ENCODE results near the gene HUS1B. TPM values are rescaled to one million over a fixed set of nuclear protein-coding genes. Genes with fewer than 3 reads are reported as not detected.

Gene HUS1B
- total and polyA plus RNA-seq, 9 of the 15 experiments (the other 6 are each of a cell fraction or from before 2014, with no cell fraction given) = 0.16 to 1.4 (median 0.38) TPM; not detected in 1

GRCh38 chr6:633611-634010 is 23.3 kb downstream of the HUS1B start:
- Histone ChIP-seq H4K20me1 (replicated peaks; ENCODE audit: control insufficient read depth, insufficient read depth, low read length) (no peaks in the 10 kb centered on the region), H3K9me3 (replicated peaks; ENCODE audit: control insufficient read depth, insufficient read depth, low read depth, low read length) (no peaks in the 10 kb centered on the region), H3K4me1 (replicated peaks in 1 of 2; ENCODE audit: control insufficient read depth in 2 of 2, insufficient read depth in 2 of 2, low read length in 2 of 2) (no peaks in the 10 kb centered on the region), H3K79me2 (ENCODE audit: control insufficient read depth, insufficient read depth, low read length) (no peaks in the 10 kb centered on the region), H3K9ac (ENCODE audit: insufficient read depth in 1 of 2, low read depth in 2 of 2, low read length in 2 of 2) (no peak overlapping the region), H2AFZ (ENCODE audit: low read depth, low read length) (no peak overlapping the region), H3K36me3 (ENCODE audit: control insufficient read depth, insufficient read depth, low read length) (no peaks in the 10 kb centered on the region), H3K9me1 (ENCODE audit: control insufficient read depth, insufficient read depth, low read length) (no peaks in the 10 kb centered on the region), H3K4me3 (no peak overlapping the region), H3K27ac (ENCODE audit: extremely low read depth, low read depth, low read length) (no peak overlapping the region), H3K4me2 (ENCODE audit: insufficient read depth, low read length) (no peak overlapping the region), H3K27me3 (ENCODE audit: control insufficient read depth in 2 of 2, insufficient read depth in 2 of 2, low read length in 2 of 2) (no peaks in the 10 kb centered on the region)
- intact Hi-C loops (cut with micrococcal nuclease) (no loop called here), in situ Hi-C loops (cut with MboI) (no loop called here)
- TF ChIP-seq, protein P1, sequence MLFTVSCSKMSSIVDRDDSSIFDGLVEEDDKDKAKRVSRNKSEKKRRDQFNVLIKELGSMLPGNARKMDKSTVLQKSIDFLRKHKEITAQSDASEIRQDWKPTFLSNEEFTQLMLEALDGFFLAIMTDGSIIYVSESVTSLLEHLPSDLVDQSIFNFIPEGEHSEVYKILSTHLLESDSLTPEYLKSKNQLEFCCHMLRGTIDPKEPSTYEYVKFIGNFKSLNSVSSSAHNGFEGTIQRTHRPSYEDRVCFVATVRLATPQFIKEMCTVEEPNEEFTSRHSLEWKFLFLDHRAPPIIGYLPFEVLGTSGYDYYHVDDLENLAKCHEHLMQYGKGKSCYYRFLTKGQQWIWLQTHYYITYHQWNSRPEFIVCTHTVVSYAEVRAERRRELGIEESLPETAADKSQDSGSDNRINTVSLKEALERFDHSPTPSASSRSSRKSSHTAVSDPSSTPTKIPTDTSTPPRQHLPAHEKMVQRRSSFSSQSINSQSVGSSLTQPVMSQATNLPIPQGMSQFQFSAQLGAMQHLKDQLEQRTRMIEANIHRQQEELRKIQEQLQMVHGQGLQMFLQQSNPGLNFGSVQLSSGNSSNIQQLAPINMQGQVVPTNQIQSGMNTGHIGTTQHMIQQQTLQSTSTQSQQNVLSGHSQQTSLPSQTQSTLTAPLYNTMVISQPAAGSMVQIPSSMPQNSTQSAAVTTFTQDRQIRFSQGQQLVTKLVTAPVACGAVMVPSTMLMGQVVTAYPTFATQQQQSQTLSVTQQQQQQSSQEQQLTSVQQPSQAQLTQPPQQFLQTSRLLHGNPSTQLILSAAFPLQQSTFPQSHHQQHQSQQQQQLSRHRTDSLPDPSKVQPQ (CRISPR knock-in tag; IDR thresholded peaks at IDR 0.05; ENCODE audit: borderline replicate concordance) = no peak
- TF ChIP-seq MED1 (CRISPR knock-in tag; IDR thresholded peaks at IDR 0.05; ENCODE audit: borderline replicate concordance) = no peak
- no peak for TF ChIP-seq ZFP1 (CRISPR knock-in tag; IDR thresholded peaks at IDR 0.05)
- no TSS peak for BruUV-seq (replicated peaks)
- ChIA-PET POLR2A (no interaction called here), CTCF (ENCODE audit: low intra/inter-chr PET ratio) (no interaction called here)
- no peak for DNase-seq (ENCODE audit: extremely low read depth in 1 of 4, low spot score in 3 of 4)
- WGBS (ENCODE audit: insufficient coverage, low coverage, missing lambda C conversion rate) = 76% methylated on average over 1 of the region's 1 CpG
- no peak for ATAC-seq
- no peak for FAIRE-seq

- Histone ChIP-seq H3K4me1 (replicated peaks in 1 of 2; ENCODE audit: control insufficient read depth in 2 of 2, insufficient read depth in 2 of 2, low read length in 2 of 2) (peaks cover 5 to 6% of the 10 kb centered on the region in 2 experiments; a peak in 2 of 5 replicates), H3K79me2 (ENCODE audit: control insufficient read depth, insufficient read depth, low read length) (no peaks in the 10 kb centered on the region), H3K36me3 (ENCODE audit: control insufficient read depth, insufficient read depth, low read length) (no peaks in the 10 kb centered on the region; the same call in 2 of the 3 replicates), H3K27ac (ENCODE audit: extremely low read depth, low read depth, low read length) (no peak overlapping the region), H4K20me1 (replicated peaks; ENCODE audit: control insufficient read depth, insufficient read depth, low read length) (no peaks in the 10 kb centered on the region), H3K9me1 (ENCODE audit: control insufficient read depth, insufficient read depth, low read length) (no peaks in the 10 kb centered on the region), H3K27me3 (ENCODE audit: control insufficient read depth in 2 of 2, insufficient read depth in 2 of 2, low read length in 2 of 2) (no peaks in the 10 kb centered on the region), H3K4me2 (ENCODE audit: insufficient read depth, low read length) (no peak overlapping the region), H3K9me3 (replicated peaks; ENCODE audit: control insufficient read depth, insufficient read depth, low read depth, low read length) (no peaks in the 10 kb centered on the region), H3K9ac (ENCODE audit: insufficient read depth in 1 of 2, low read depth in 2 of 2, low read length in 2 of 2) (no peak overlapping the region), H2AFZ (ENCODE audit: low read depth, low read length) (no peak overlapping the region), H3K4me3 (no peak overlapping the region)
- ChIA-PET CTCF (ENCODE audit: low intra/inter-chr PET ratio) (no interaction called here), POLR2A (no interaction called here)
- in situ Hi-C loops (cut with MboI) (no loop called here), intact Hi-C loops (cut with micrococcal nuclease) (no loop called here)
- WGBS (ENCODE audit: insufficient coverage, low coverage, missing lambda C conversion rate) = 22% methylated on average over 3 of the region's 3 CpGs
- BruUV-seq (replicated peaks) = no TSS peak
- DNase-seq (ENCODE audit: extremely low read depth in 1 of 4, low spot score in 3 of 4) = no peak
- no peak for FAIRE-seq
- TF ChIP-seq ATF7 (IDR thresholded peaks at IDR 0.05) (no peak), MAFF (IDR thresholded peaks at IDR 0.05; ENCODE audit: low read length) (no peak)
- no peak for ATAC-seq
Measured at GRCh38 chr6:628766-629165, 28.1 kb downstream of the HUS1B start.
